Panc1 (cell line): ENCODE results near the gene NOA1. TPM values are rescaled to one million over a fixed set of nuclear protein-coding genes. Genes with fewer than 3 reads are reported as not detected.
"Not testable (repeated sequence)": the region's sequence is repeated elsewhere in the genome, so short reads cannot be mapped to it uniquely, and the experiment has no call there.

ENCODE experiments used
- ATAC-seq: fragments of 200-7000 bp; cut with Tn5 transposase; 2 replicates; pipeline ENCODE4 v1.9.1; 2020; ENCODE audit warnings: mild to moderate bottlenecking, moderate library complexity
- BruUV-seq: library from RNA; stranded (reverse); fragments of 400-500 nt; replicated peaks from 2 replicates; lab custom pipeline; 2021; lab: Mats Ljungman, UMichigan
- CTCF ChIA-PET: fragments of 300-600 bp; sonication (Branson Sonifier 250); formaldehyde crosslinking; loops from one replicate; lab custom pipeline; 2022; ENCODE audit warnings: antibody characterized with exemption; lab: Charles Lee
- POLR2A ChIA-PET: fragments of 300-600 bp; sonication (Branson Sonifier 250); formaldehyde crosslinking; loops from one replicate; lab custom pipeline; 2022; ENCODE audit warnings: antibody characterized with exemption; lab: Charles Lee
- DNase-seq: peaks from one replicate; pipeline ENCODE4 v3.0.0-alpha.2; 2010; ENCODE audit warnings: low read depth, low spot score
- H3K27ac ChIP-seq: 2 replicates; pipeline ENCODE4 v1.5.1; 2011; ENCODE audit warnings: mild to moderate bottlenecking, low read length, inconsistent platforms
- H3K27me3 ChIP-seq: fragments of 200-500 bp; sonication (Bioruptor generic); 2 replicates; pipeline ENCODE4 v1.6.0; 2014; ENCODE audit warnings: low read length, inconsistent platforms; ENCODE audit not compliant: control insufficient read depth, insufficient read depth
- H3K36me3 ChIP-seq: fragments of 200-500 bp; sonication (Bioruptor generic); 2 replicates; pipeline ENCODE4 v1.5.1; 2014; ENCODE audit warnings: inconsistent platforms, mild to moderate bottlenecking, low read length, moderate library complexity; ENCODE audit not compliant: control insufficient read depth, insufficient read depth
- H3K4me1 ChIP-seq: 2 replicates; pipeline ENCODE4 v1.5.1; 2011; ENCODE audit warnings: inconsistent platforms, mild to moderate bottlenecking, low read length, moderate library complexity; ENCODE audit not compliant: control insufficient read depth, insufficient read depth
- H3K4me3 ChIP-seq, 2 experiments: 2 replicates each; pipeline ENCODE4 v1.5.1; 2011 to 2012; ENCODE audit warnings: low read depth in 2 of 2, low read length in 2 of 2, mild to moderate bottlenecking in 2 of 2, inconsistent platforms in 1 of 2, moderate library complexity in 1 of 2
- H3K9me3 ChIP-seq: fragments of 200-500 bp; sonication (Bioruptor generic); 2 replicates; pipeline ENCODE4 v1.5.1; 2014; ENCODE audit warnings: low read depth, mild to moderate bottlenecking, inconsistent platforms, low read length, moderate library complexity; ENCODE audit not compliant: control insufficient read depth, insufficient read depth
- POLR2AphosphoS5 ChIP-seq: IDR thresholded peaks from 2 replicates; pipeline ENCODE4 v1.6.1; 2012; ENCODE audit warnings: mild to moderate bottlenecking, low read depth, low read length, moderate library complexity
- SIN3A ChIP-seq: IDR thresholded peaks from 2 replicates; pipeline ENCODE4 v1.6.1; 2012; ENCODE audit warnings: low read depth, mild to moderate bottlenecking, low read length, moderate library complexity, borderline replicate concordance; ENCODE audit not compliant: insufficient read depth
- TCF7L2 ChIP-seq: IDR thresholded peaks from 2 replicates; pipeline ENCODE4 v1.6.1; 2011; ENCODE audit warnings: mild to moderate bottlenecking, low read depth, low read length, inconsistent platforms
- in situ Hi-C: cut with HindIII; loops from 2 replicates; pipeline ENCODE4 v1.10.0; 2016; ENCODE audit warnings: low sequenced_read_pairs, low pct_unique_long_range_greater_than_20kb
- intact Hi-C: fragments of 100-400 bp; cut with micrococcal nuclease; formaldehyde crosslinking; loops from one replicate; pipeline ENCODE4 v1.10.0; 2022; ENCODE audit not compliant: unreplicated experiment
- total RNA-seq: library from RNA; stranded (reverse); gene quantifications from one replicate; pipeline ENCODE4 v1.2.1, GENCODE V29; 2021; ENCODE audit not compliant: unreplicated experiment
- TF ChIP-seq, protein P1 (sequence below), 2 experiments: IDR thresholded peaks; 2 replicates each; pipeline ENCODE4 v1.6.1; 2011 to 2012; ENCODE audit warnings: low read depth in 2 of 2, control low read depth in 1 of 2, low read length in 1 of 2, mild to moderate bottlenecking in 1 of 2, moderate library complexity in 1 of 2; ENCODE audit not compliant: insufficient read depth in 1 of 2
- TF ChIP-seq, protein P2 (sequence below): fragments of 450-650 bp; IDR thresholded peaks from 2 replicates; pipeline ENCODE4 v1.5.1; 2017; ENCODE audit warnings: mild to moderate bottlenecking

The NOA1 gene
- total RNA-seq, 1 experiment from 2014 or later = 11.8 TPM

DNA sequence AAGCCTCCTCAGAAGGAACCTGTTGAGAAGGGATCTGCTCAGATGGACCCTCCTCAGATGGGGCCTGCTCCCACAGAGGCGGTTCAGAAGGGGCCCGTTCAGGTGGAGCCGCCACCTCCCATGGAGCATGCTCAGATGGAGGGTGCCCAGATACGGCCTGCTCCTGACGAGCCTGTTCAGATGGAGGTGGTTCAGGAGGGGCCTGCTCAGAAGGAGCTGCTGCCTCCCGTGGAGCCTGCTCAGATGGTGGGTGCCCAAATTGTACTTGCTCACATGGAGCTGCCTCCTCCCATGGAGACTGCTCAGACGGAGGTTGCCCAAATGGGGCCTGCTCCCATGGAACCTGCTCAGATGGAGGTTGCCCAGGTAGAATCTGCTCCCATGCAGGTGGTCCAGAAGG lies 46.8 kb downstream of the NOA1 start:
- DNase-seq = no peak
- H3K27ac ChIP-seq = no peak overlapping the region
- no peak for ATAC-seq
- H3K4me1 ChIP-seq = no peaks in the 10 kb centered on the region
- no peaks in the 10 kb centered on the region; the same call in none of the 2 replicates for H3K36me3 ChIP-seq
- no peaks in the 10 kb centered on the region for H3K27me3 ChIP-seq
- POLR2A ChIA-PET = no interaction called here
- no peaks in the 10 kb centered on the region for H3K9me3 ChIP-seq
- intact Hi-C loops (no loop called here), in situ Hi-C loops (no loop called here)
- TF ChIP-seq SIN3A (no peak), POLR2AphosphoS5 (no peak), TCF7L2 (no peak)
- TF ChIP-seq, protein P1, sequence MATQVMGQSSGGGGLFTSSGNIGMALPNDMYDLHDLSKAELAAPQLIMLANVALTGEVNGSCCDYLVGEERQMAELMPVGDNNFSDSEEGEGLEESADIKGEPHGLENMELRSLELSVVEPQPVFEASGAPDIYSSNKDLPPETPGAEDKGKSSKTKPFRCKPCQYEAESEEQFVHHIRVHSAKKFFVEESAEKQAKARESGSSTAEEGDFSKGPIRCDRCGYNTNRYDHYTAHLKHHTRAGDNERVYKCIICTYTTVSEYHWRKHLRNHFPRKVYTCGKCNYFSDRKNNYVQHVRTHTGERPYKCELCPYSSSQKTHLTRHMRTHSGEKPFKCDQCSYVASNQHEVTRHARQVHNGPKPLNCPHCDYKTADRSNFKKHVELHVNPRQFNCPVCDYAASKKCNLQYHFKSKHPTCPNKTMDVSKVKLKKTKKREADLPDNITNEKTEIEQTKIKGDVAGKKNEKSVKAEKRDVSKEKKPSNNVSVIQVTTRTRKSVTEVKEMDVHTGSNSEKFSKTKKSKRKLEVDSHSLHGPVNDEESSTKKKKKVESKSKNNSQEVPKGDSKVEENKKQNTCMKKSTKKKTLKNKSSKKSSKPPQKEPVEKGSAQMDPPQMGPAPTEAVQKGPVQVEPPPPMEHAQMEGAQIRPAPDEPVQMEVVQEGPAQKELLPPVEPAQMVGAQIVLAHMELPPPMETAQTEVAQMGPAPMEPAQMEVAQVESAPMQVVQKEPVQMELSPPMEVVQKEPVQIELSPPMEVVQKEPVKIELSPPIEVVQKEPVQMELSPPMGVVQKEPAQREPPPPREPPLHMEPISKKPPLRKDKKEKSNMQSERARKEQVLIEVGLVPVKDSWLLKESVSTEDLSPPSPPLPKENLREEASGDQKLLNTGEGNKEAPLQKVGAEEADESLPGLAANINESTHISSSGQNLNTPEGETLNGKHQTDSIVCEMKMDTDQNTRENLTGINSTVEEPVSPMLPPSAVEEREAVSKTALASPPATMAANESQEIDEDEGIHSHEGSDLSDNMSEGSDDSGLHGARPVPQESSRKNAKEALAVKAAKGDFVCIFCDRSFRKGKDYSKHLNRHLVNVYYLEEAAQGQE (IDR thresholded peaks at IDR 0.05; ENCODE audit: insufficient read depth in 1 of 2, low read depth in 2 of 2, low read length in 1 of 2) = no peak
- TF ChIP-seq, protein P2, sequence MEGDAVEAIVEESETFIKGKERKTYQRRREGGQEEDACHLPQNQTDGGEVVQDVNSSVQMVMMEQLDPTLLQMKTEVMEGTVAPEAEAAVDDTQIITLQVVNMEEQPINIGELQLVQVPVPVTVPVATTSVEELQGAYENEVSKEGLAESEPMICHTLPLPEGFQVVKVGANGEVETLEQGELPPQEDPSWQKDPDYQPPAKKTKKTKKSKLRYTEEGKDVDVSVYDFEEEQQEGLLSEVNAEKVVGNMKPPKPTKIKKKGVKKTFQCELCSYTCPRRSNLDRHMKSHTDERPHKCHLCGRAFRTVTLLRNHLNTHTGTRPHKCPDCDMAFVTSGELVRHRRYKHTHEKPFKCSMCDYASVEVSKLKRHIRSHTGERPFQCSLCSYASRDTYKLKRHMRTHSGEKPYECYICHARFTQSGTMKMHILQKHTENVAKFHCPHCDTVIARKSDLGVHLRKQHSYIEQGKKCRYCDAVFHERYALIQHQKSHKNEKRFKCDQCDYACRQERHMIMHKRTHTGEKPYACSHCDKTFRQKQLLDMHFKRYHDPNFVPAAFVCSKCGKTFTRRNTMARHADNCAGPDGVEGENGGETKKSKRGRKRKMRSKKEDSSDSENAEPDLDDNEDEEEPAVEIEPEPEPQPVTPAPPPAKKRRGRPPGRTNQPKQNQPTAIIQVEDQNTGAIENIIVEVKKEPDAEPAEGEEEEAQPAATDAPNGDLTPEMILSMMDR = no peak
- CTCF ChIA-PET = no interaction called here
- H3K4me3 ChIP-seq = no peak overlapping the region
- no TSS peak for BruUV-seq

DNA sequence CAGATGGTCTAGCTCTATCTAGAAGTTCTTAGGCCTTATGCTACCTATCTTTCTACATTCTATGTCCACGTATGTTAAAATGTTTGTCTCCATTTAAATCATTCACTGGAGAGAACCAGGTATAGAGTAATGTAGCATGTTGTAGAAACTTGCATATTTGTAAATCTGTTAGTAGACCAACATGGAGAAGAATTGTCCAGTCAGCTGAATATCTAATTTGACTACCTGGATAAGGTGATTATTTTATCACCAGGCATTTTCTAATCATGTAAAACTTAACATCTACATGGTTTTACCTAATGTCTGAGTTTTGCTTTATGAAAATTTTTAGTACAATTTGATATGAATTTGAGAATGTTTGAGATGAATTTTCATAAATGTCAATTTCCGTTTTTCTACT lies 50.2 kb downstream of the NOA1 start:
- ATAC-seq (no peak), DNase-seq (no peak)
- Histone ChIP-seq H3K36me3 (no peaks in the 10 kb centered on the region; the same call in none of the 2 replicates), H3K9me3 (no peaks in the 10 kb centered on the region), H3K4me1 (no peaks in the 10 kb centered on the region), H3K27ac (no peak overlapping the region), H3K27me3 (no peaks in the 10 kb centered on the region), H3K4me3 (no peak overlapping the region)
- in situ Hi-C loops = no loop called here
- POLR2A ChIA-PET = no interaction called here
- CTCF ChIA-PET = no interaction called here
- TF ChIP-seq SIN3A = no peak
- TF ChIP-seq, protein P1 (IDR thresholded peaks at IDR 0.05; ENCODE audit: insufficient read depth in 1 of 2, low read depth in 2 of 2, low read length in 1 of 2) = no peak
- TF ChIP-seq TCF7L2 = no peak
- TF ChIP-seq POLR2AphosphoS5 = no peak
- TF ChIP-seq, protein P2 = no peak
- intact Hi-C loops = no loop called here
- no TSS peak for BruUV-seq

DNA sequence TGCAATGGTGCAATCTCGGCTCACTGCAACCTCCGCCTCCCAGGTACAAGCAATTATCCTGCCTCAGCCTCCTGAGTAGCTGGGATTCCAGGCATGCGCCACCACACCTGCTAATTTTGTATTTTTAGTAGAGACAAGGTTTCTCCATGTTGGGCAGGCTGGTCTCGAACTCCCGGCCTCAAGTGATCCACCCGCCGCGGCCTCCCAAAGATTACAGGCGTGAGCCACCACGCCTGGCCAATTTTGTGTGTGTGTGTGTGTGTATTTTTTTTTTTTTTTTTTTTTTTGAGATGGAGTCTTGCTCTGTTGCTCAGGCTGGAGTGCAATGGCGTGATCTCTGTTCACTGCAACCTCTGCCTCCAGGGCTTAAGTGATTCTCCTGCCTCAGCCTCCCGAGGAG lies 62.4 kb downstream of the NOA1 start:
- DNase-seq, H3K9me3 ChIP-seq, H3K27ac ChIP-seq, H3K36me3 ChIP-seq, intact Hi-C loops, in situ Hi-C loops, BruUV-seq, H3K27me3 ChIP-seq, H3K4me1 ChIP-seq, ATAC-seq, CTCF ChIA-PET, H3K4me3 ChIP-seq: not testable (repeated sequence)
- POLR2A ChIA-PET = interaction anchor here (0.6 kb wide), 1 partner anchor 64 kb away, joined by 11 read pairs; no protein-coding TSS in a partner anchor
